T-cell (primary cell): Measurements from ENCODE around the gene MPHOSPH9. TPM values are rescaled to one million over a fixed set of nuclear protein-coding genes. Genes with fewer than 3 reads are reported as not detected.

Source experiments
- ATAC-seq, 4 experiments: fragments of 200-7000 bp in 3 of 4; fragments of 150-1000 bp in 1 of 4; cut with Tn5 transposase; replicated peaks in 1 of 4; 1 replicate in 3 of 4; 2 replicates in 1 of 4; pipeline ENCODE4 v1.10.0; 2021; ENCODE audit warnings: moderate library complexity in 3 of 4, mild to moderate bottlenecking in 2 of 4, moderate number of reproducible peaks in 1 of 4
- CTCF ChIA-PET, 2 donors: fragments of 300-600 bp; sonication (Branson Sonifier 250); formaldehyde crosslinking; loops; one replicate each; lab custom pipeline; 2022; ENCODE audit warnings: antibody characterized with exemption in 2 of 2; lab: Charles Lee
- POLR2A ChIA-PET, 2 donors: fragments of 300-600 bp; sonication (Branson Sonifier 250); formaldehyde crosslinking; loops; one replicate each; lab custom pipeline; 2022; ENCODE audit warnings: antibody characterized with exemption in 2 of 2; lab: Charles Lee
- DNase-seq, 35 experiments: peaks; one replicate each; pipeline versions ENCODE4 v3.0.0 to v3.0.0-alpha.2; 2013 to 2023
- H3K27ac ChIP-seq: one replicate; pipeline ENCODE4 v1.5.1; 2013; ENCODE audit warnings: low read length
- H3K27me3 ChIP-seq, 2 experiments: replicated peaks in 1 of 2; 1 replicate in 1 of 2; 2 replicates in 1 of 2; pipeline versions ENCODE4 v1.6.1 to v1.7.0; 2013; ENCODE audit warnings: low read length in 1 of 2, mixed read lengths in 1 of 2; ENCODE audit not compliant: control insufficient read depth in 2 of 2, insufficient read depth in 2 of 2; ENCODE audit errors: extremely low read depth in 1 of 2
- H3K36me3 ChIP-seq, 2 donors: 1 replicate in 1 of 2; 2 replicates in 1 of 2; pipeline versions ENCODE4 v1.6.1 to v1.7.0; 2013; ENCODE audit warnings: low read length in 1 of 2; ENCODE audit not compliant: control insufficient read depth in 2 of 2, insufficient read depth in 1 of 2; ENCODE audit errors: extremely low read depth in 1 of 2
- H3K4me1 ChIP-seq, 2 experiments: 1 replicate in 1 of 2; 2 replicates in 1 of 2; pipeline versions ENCODE4 v1.6.1 to v1.7.0; 2013; ENCODE audit warnings: low read length in 2 of 2, mixed read lengths in 1 of 2; ENCODE audit not compliant: insufficient read depth in 2 of 2, control insufficient read depth in 1 of 2; ENCODE audit errors: extremely low read depth in 1 of 2
- H3K4me3 ChIP-seq, 2 donors: 1 replicate in 1 of 2; 2 replicates in 1 of 2; pipeline versions ENCODE4 v1.5.1 to v1.7.0; 2013; ENCODE audit warnings: mild to moderate bottlenecking in 2 of 2, low read length in 1 of 2, moderate library complexity in 1 of 2; ENCODE audit not compliant: control insufficient read depth in 1 of 2; ENCODE audit errors: extremely low read depth in 1 of 2
- H3K9me3 ChIP-seq: 2 replicates; pipeline ENCODE4 v1.7.0; 2013
- H3K27ac Mint-ChIP-seq, 2 donors: one replicate each; pipeline ENCODE4 v1.8.0; 2020 to 2021; ENCODE audit warnings: mild to moderate bottlenecking in 2 of 2, mixed read lengths in 2 of 2
- H3K27me3 Mint-ChIP-seq, 2 donors: one replicate each; pipeline ENCODE4 v1.8.0; 2021 to 2022; ENCODE audit warnings: mixed read lengths in 2 of 2
- H3K36me3 Mint-ChIP-seq: one replicate; pipeline ENCODE4 v1.8.0; 2021; ENCODE audit warnings: mixed read lengths
- H3K4me1 Mint-ChIP-seq, 3 donors: one replicate each; pipeline ENCODE4 v1.8.0; 2020 to 2022; ENCODE audit warnings: mixed read lengths in 3 of 3, mild to moderate bottlenecking in 1 of 3
- H3K4me3 Mint-ChIP-seq, 3 donors: one replicate each; pipeline ENCODE4 v1.8.0; 2020 to 2022; ENCODE audit warnings: mild to moderate bottlenecking in 3 of 3, mixed read lengths in 3 of 3, moderate library complexity in 3 of 3
- H3K9me3 Mint-ChIP-seq, 3 donors: one replicate each; pipeline ENCODE4 v1.8.0; 2020 to 2022; ENCODE audit warnings: mixed read lengths in 3 of 3
- WGBS: methylation state at CpG from one replicate; pipeline ENCODE4 v1.1.5; 2013; ENCODE audit warnings: missing lambda C conversion rate; ENCODE audit not compliant: insufficient coverage; 5-methylcytosine and 5-hydroxymethylcytosine counted together
- total RNA-seq, 35 experiments: library from RNA in 6 of 35; stranded (reverse) in 6 of 35; fragments of 120-200 nt in 1 of 35; gene quantifications; one replicate each; pipeline versions ENCODE4 v1.2.1 to v1.2.4 and lab custom pipeline; 2013 to 2026

MPHOSPH9 gene
- total RNA-seq, 5 donors from 2014 or later (not counting 1 experiment from before 2014, with no cell fraction given) = 48.5 to 105 (median 56.3) TPM

- H3K36me3 ChIP-seq = peaks cover 0 to 2% of the 10 kb centered on the region in 2 donors
- no peaks in the 10 kb centered on the region for H3K9me3 Mint-ChIP-seq
- 75% methylated on average over 25 of the region's 36 CpGs for WGBS
- peak overlapping the region in 1 of 2 donors; percentile 48 for H3K27ac Mint-ChIP-seq
- H3K4me3 Mint-ChIP-seq = peak overlapping the region in 2 of 3 donors; percentile 55 to 79
- H3K27ac ChIP-seq = no peak overlapping the region
- DNase-seq (peak in 1 of 35 experiments; percentile 9), ATAC-seq (no peak)
- H3K27me3 Mint-ChIP-seq = no peaks in the 10 kb centered on the region
- peaks cover 13 to 39% of the 10 kb centered on the region in 2 experiments for H3K4me1 ChIP-seq
- POLR2A ChIA-PET = interaction anchor here (0.6 to 1.1 kb wide), 3 partner anchors 26 to 944 kb away, joined by 3 read pairs; no protein-coding TSS in a partner anchor
- no peaks in the 10 kb centered on the region for H3K9me3 ChIP-seq
- peaks cover 0 to 5% of the 10 kb centered on the region in 2 experiments for H3K27me3 ChIP-seq
- H3K4me1 Mint-ChIP-seq = peaks cover 15 to 30% (median 28%) of the 10 kb centered on the region in 3 donors
- H3K4me3 ChIP-seq = peak overlapping the region in 1 of 2 donors; percentile 26
- H3K36me3 Mint-ChIP-seq = no peaks in the 10 kb centered on the region
- CTCF ChIA-PET = interaction anchor here in 1 of 2 donors (1.0 kb wide), 1 partner anchor 334 kb away, joined by 5 read pairs; no protein-coding TSS in a partner anchor
These were observed 35.3 kb upstream of the MPHOSPH9 start for GRCh38 chr12:123267991-123268843.

GRCh38 chr12:123267335-123267920 is 34.5 kb upstream of the MPHOSPH9 start:
- ATAC-seq (no peak), DNase-seq (no peak)
- WGBS = 100% methylated on average over 4 of the region's 7 CpGs
- Mint-ChIP-seq H3K4me3 (peak overlapping the region in 1 of 3 donors; percentile 79), H3K27me3 (no peaks in the 10 kb centered on the region), H3K27ac (peak overlapping the region in 1 of 2 donors; percentile 48), H3K4me1 (peaks cover 15 to 28% (median 27%) of the 10 kb centered on the region in 3 donors), H3K36me3 (no peaks in the 10 kb centered on the region), H3K9me3 (no peaks in the 10 kb centered on the region)
- POLR2A ChIA-PET = interaction anchor here in 1 of 2 donors (0.6 kb wide), 1 partner anchor 154 kb away, joined by 3 read pairs; no protein-coding TSS in a partner anchor
- H3K36me3 ChIP-seq = peaks cover 0 to 2% of the 10 kb centered on the region in 2 donors
- H3K4me3 ChIP-seq = no peak overlapping the region
- CTCF ChIA-PET = interaction anchor here (0.5 to 1.0 kb wide), 3 partner anchors 15 to 335 kb away, joined by 3 to 5 read pairs (median 4); no protein-coding TSS in a partner anchor
- H3K27me3 ChIP-seq = peaks cover 0 to 5% of the 10 kb centered on the region in 2 experiments
- peaks cover 13 to 36% of the 10 kb centered on the region in 2 experiments for H3K4me1 ChIP-seq
- no peaks in the 10 kb centered on the region for H3K9me3 ChIP-seq
- no peak overlapping the region for H3K27ac ChIP-seq

GRCh38 chr12:123266679-123267277 is 33.8 kb upstream of the MPHOSPH9 start:
- Histone ChIP-seq H3K4me1 (peaks cover 13 to 30% of the 10 kb centered on the region in 2 experiments), H3K4me3 (no peak overlapping the region), H3K27ac (no peak overlapping the region), H3K36me3 (peaks cover 0 to 2% of the 10 kb centered on the region in 2 donors), H3K9me3 (no peaks in the 10 kb centered on the region), H3K27me3 (peaks cover 0 to 5% of the 10 kb centered on the region in 2 experiments)
- WGBS = 94% methylated on average over 14 of the region's 19 CpGs
- ChIA-PET POLR2A (no interaction called here), CTCF (interaction anchor here (0.5 to 1.0 kb wide), 2 partner anchors 273 to 336 kb away, joined by 3 to 5 read pairs; no protein-coding TSS in a partner anchor)
- Mint-ChIP-seq H3K36me3 (no peaks in the 10 kb centered on the region), H3K27ac (no peak overlapping the region), H3K9me3 (no peaks in the 10 kb centered on the region), H3K27me3 (no peaks in the 10 kb centered on the region), H3K4me3 (no peak overlapping the region), H3K4me1 (peaks cover 15 to 25% (median 24%) of the 10 kb centered on the region in 3 donors)
- DNase-seq (no peak), ATAC-seq (no peak)

DNA sequence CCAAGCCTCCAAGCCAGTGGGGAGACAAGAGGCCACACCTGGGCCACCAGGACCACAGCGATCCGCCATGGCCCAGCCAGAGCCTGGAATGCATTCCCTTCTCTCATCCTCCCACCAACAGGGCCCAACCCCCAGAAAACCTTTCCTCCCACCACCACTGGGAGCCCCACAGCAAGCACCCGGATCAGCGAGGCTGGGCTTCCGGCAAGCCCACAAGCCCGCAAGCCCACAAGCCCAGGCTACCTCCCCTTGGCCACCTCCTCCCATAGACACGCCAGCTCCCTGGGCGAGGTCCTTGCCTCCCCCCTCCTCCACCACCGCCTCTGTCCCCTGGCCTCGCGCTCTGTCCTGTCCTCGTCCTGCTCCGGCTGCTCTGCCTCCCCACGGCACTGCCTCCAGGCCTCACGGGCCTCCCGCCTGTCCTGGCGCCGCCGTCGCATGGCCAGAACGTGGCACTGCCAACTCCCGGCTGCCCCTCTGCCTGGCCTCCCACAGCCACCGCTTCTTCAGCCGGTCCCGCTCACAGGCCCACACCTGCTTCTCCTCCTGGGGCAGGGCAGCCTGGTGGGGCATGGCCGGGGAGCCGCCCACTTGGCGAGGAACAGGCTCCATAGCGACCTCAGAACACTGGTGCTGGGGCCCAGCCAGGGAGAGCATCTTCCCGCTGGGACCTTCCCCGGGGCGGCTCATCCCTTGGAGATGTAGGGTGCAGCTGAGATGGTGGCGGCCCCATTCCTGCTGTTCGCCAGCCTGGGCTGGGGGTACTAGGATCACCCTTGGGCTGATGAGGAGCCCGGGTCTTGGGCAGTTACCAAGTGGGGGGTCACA is 33.1 kb upstream of the MPHOSPH9 start:
- no peaks in the 10 kb centered on the region for H3K9me3 ChIP-seq
- ChIA-PET CTCF (no interaction called here), POLR2A (no interaction called here)
- no peaks in the 10 kb centered on the region for H3K9me3 Mint-ChIP-seq
- peaks cover 13 to 30% of the 10 kb centered on the region in 2 experiments for H3K4me1 ChIP-seq
- H3K27me3 Mint-ChIP-seq = no peaks in the 10 kb centered on the region
- peaks cover 15 to 25% (median 24%) of the 10 kb centered on the region in 3 donors for H3K4me1 Mint-ChIP-seq
- no peak overlapping the region for H3K4me3 ChIP-seq
- H3K27me3 ChIP-seq = peaks cover 0 to 5% of the 10 kb centered on the region in 2 experiments
- no peaks in the 10 kb centered on the region for H3K36me3 Mint-ChIP-seq
- no peak for ATAC-seq
- no peak overlapping the region for H3K27ac Mint-ChIP-seq
- WGBS = 98% methylated on average over 28 of the region's 35 CpGs
- H3K4me3 Mint-ChIP-seq = no peak overlapping the region
- no peak overlapping the region for H3K27ac ChIP-seq
- peaks cover 0 to 2% of the 10 kb centered on the region in 2 donors for H3K36me3 ChIP-seq
- no peak for DNase-seq

- WGBS = 72% methylated on average over 7 of the region's 7 CpGs
- H3K4me1 Mint-ChIP-seq = peaks cover 15 to 16% (median 16%) of the 10 kb centered on the region in 3 donors
- peak in 1 of 4 experiments; percentile 19 for ATAC-seq
- DNase-seq = peak in 1 of 35 experiments; percentile 27
- no peak overlapping the region for H3K27ac ChIP-seq
- H3K27me3 ChIP-seq = no peaks in the 10 kb centered on the region
- ChIA-PET CTCF (no interaction called here), POLR2A (no interaction called here)
- H3K4me3 Mint-ChIP-seq = no peak overlapping the region
- no peaks in the 10 kb centered on the region for H3K9me3 ChIP-seq
- no peaks in the 10 kb centered on the region for H3K27me3 Mint-ChIP-seq
- H3K9me3 Mint-ChIP-seq = no peaks in the 10 kb centered on the region
- peaks cover 0 to 2% of the 10 kb centered on the region in 2 donors for H3K36me3 ChIP-seq
- peaks cover 3% of the 10 kb centered on the region for H3K36me3 Mint-ChIP-seq
- H3K4me3 ChIP-seq = no peak overlapping the region
- H3K27ac Mint-ChIP-seq = no peak overlapping the region
- peaks cover 5 to 19% of the 10 kb centered on the region in 2 experiments for H3K4me1 ChIP-seq
These were observed 31.7 kb upstream of the MPHOSPH9 start for GRCh38 chr12:123264642-123265041.
